Liver (tissue), 9 donors: ENCODE measurements around the gene XPNPEP1. TPM values are rescaled to one million over a fixed set of nuclear protein-coding genes. Genes with fewer than 3 reads are reported as not detected.
A peak's percentile ranks its signal among the peaks of the same experiment; 100 is the strongest.

Experiments
- DNase-seq: peaks from one replicate; pipeline ENCODE4 v3.0.0-alpha.2; 2017; ENCODE audit warnings: low spot score
- H3K27ac ChIP-seq, 2 donors: one replicate each; pipeline ENCODE4 v1.7.0; 2013; ENCODE audit warnings: inconsistent platforms in 2 of 2, low read length in 2 of 2, control low read depth in 1 of 2, low read depth in 1 of 2, mild to moderate bottlenecking in 1 of 2
- H3K27me3 ChIP-seq, 4 donors: one replicate each; pipeline versions ENCODE4 v1.6.1 to v1.7.0; 2013; ENCODE audit warnings: low read length in 3 of 4, inconsistent platforms in 1 of 4, mild to moderate bottlenecking in 1 of 4, moderate library complexity in 1 of 4; ENCODE audit not compliant: control insufficient read depth in 4 of 4, insufficient read depth in 4 of 4
- H3K36me3 ChIP-seq, 4 donors: one replicate each; pipeline versions ENCODE4 v1.6.1 to v1.7.0; 2013; ENCODE audit warnings: low read length in 3 of 4, mild to moderate bottlenecking in 3 of 4, low read depth in 1 of 4, moderate library complexity in 1 of 4; ENCODE audit not compliant: control insufficient read depth in 4 of 4, insufficient read depth in 3 of 4
- H3K4me1 ChIP-seq, 4 donors: one replicate each; pipeline versions ENCODE4 v1.6.1 to v1.7.0; 2013; ENCODE audit warnings: low read length in 3 of 4, mild to moderate bottlenecking in 3 of 4, moderate library complexity in 1 of 4; ENCODE audit not compliant: control insufficient read depth in 4 of 4, insufficient read depth in 4 of 4
- H3K4me3 ChIP-seq, 3 donors: one replicate each; pipeline versions ENCODE4 v1.6.1 to v1.7.0; 2013; ENCODE audit warnings: low read length in 3 of 3, control low read depth in 1 of 3, low read depth in 1 of 3, mild to moderate bottlenecking in 1 of 3
- H3K9ac ChIP-seq, 2 donors: one replicate each; pipeline ENCODE4 v1.7.0; 2013; ENCODE audit warnings: low read length in 2 of 2, mild to moderate bottlenecking in 2 of 2, moderate library complexity in 2 of 2, control low read depth in 1 of 2, low read depth in 1 of 2
- H3K9me3 ChIP-seq, 4 donors: one replicate each; pipeline versions ENCODE4 v1.6.1 to v1.7.0; 2013; ENCODE audit warnings: low read length in 3 of 4; ENCODE audit not compliant: control insufficient read depth in 4 of 4
- FOXA1 ChIP-seq: IDR thresholded peaks from 2 replicates; pipeline ENCODE4 v1.6.1; 2016; ENCODE audit warnings: antibody characterized with exemption
- FOXA2 ChIP-seq: IDR thresholded peaks from 2 replicates; pipeline ENCODE4 v1.6.1; 2016; ENCODE audit warnings: antibody characterized with exemption
- HNF4A ChIP-seq, 2 donors: conservative IDR thresholded peaks; 2 replicates each; pipeline ENCODE4 v1.6.1; 2016; ENCODE audit warnings: antibody characterized with exemption in 2 of 2, mild to moderate bottlenecking in 2 of 2
- HNF4G ChIP-seq: IDR thresholded peaks from 2 replicates; pipeline ENCODE4 v1.6.1; 2016; ENCODE audit warnings: antibody characterized with exemption
- JUND ChIP-seq, 2 donors: IDR thresholded peaks; 2 replicates each; pipeline ENCODE4 v1.6.1; 2016; ENCODE audit warnings: antibody characterized with exemption in 2 of 2
- NR2F2 ChIP-seq: IDR thresholded peaks from 2 replicates; pipeline ENCODE4 v1.6.1; 2016; ENCODE audit warnings: antibody characterized with exemption
- RXRA ChIP-seq, 2 donors: IDR thresholded peaks; 2 replicates each; pipeline ENCODE4 v1.6.1; 2017 to 2018; ENCODE audit warnings: antibody characterized with exemption in 2 of 2, mild to moderate bottlenecking in 1 of 2
- SP1 ChIP-seq: IDR thresholded peaks from 2 replicates; pipeline ENCODE4 v1.6.1; 2018; ENCODE audit warnings: antibody characterized with exemption, mild to moderate bottlenecking
- TAF1 ChIP-seq: conservative IDR thresholded peaks from 2 replicates; pipeline ENCODE4 v1.6.1; 2016; ENCODE audit warnings: antibody characterized with exemption, mild to moderate bottlenecking
- YY1 ChIP-seq: IDR thresholded peaks from 2 replicates; pipeline ENCODE4 v1.6.1; 2016; ENCODE audit warnings: antibody characterized with exemption, mild to moderate bottlenecking
- WGBS: extraction: QIAGEN DNeasy Blood & Tissue Kit; methylation state at CpG from one replicate; pipeline ENCODE4 v1.1.7; 2013; 5-methylcytosine and 5-hydroxymethylcytosine counted together
- polyA plus RNA-seq, 2 donors: library from polyadenylated mRNA; stranded (reverse) in 1 of 2; unstranded in 1 of 2; fragments of 200-250 nt in 1 of 2; fragments of >200 nt in 1 of 2; fragmentation: Nextera tagmentation in 1 of 2; extraction: Ambion mirVana in 1 of 2; gene quantifications; one replicate each; pipeline versions ENCODE4 v1.2.1 to v1.2.3, GENCODE V29; 2013 to 2015
- total RNA-seq, 2 donors: library from RNA; depleted of rRNA; stranded (reverse); fragments of >200 nt; gene quantifications; one replicate each; pipeline ENCODE4 v1.2.3, GENCODE V29; 2014
- TF ChIP-seq, protein P1 (sequence below): IDR thresholded peaks from 2 replicates; pipeline ENCODE4 v1.6.1; 2016; ENCODE audit warnings: antibody characterized with exemption
- TF ChIP-seq, protein P2 (sequence below): IDR thresholded peaks from 2 replicates; pipeline ENCODE4 v1.6.1; 2016; ENCODE audit warnings: antibody characterized with exemption, mild to moderate bottlenecking
- TF ChIP-seq, protein P3 (sequence below): IDR thresholded peaks from 2 replicates; pipeline ENCODE4 v1.6.1; 2016; ENCODE audit warnings: antibody characterized with exemption
- TF ChIP-seq, protein P4 (sequence below): fragments of 150-350 bp; IDR thresholded peaks from 2 replicates; pipeline ENCODE4 v1.5.1; 2017; ENCODE audit warnings: improper control_type of control experiment, low read depth, low read length; ENCODE audit not compliant: missing input control
- TF ChIP-seq, protein P5 (sequence below): IDR thresholded peaks from 2 replicates; pipeline ENCODE4 v1.6.1; 2016; ENCODE audit warnings: antibody characterized with exemption
- donor health status: healthy.
- donor health status: healthy.
- donor health status: healthy.
- donor health status: healthy.
- donor health status: healthy.

Gene XPNPEP1
- total and polyA plus RNA-seq, 4 donors = 9.1 to 38.1 (median 27.3) TPM

DNA sequence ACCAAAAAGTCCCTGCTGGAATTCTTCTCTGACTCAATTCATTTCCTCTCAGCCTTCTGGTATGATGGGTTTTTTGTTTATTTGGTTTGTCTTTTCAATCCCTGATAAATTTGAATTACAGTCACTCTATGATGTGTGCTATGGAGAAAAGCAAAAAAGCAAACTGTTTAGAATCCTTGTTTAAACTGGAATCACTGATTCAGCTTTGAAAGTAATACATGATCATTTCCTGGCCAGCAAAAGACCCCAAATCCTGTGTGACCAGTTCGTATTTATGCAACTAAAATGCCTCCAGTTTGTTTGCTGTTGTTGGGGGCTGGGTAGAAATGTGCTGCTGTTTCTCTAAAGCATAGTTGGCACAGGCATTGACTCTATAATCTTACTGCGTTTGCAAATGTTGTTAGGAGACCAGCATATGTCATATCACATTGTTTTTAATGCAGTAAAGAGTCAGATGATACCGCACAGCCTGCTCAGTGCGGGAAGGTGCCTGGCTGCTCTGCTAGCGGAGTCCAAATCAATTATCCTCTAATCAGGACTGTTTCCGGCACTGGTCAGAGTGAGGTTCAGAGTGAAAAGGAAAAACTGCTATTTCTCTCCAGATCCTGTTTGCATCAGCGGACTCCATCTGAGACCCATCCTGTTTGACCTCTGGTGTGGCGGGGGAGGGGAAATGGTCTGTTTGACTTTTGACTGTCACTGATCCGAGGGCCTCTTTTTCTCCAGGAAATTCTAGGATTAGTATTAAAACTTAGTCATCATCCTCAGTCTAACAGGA is 43.8 kb upstream of the XPNPEP1 start:
- H3K9ac ChIP-seq = no peak overlapping the region
- H3K4me1 ChIP-seq = peaks cover 0 to 19% (median 14%) of the 10 kb centered on the region in 4 donors
- WGBS = 48% methylated on average over 9 of the region's 9 CpGs
- peaks cover 0 to 2% (median 0%) of the 10 kb centered on the region in 4 donors for H3K27me3 ChIP-seq
- H3K9me3 ChIP-seq = no peaks in the 10 kb centered on the region
- H3K27ac ChIP-seq = peak overlapping the region; percentile 5 to 54
- TF ChIP-seq, protein P1, sequence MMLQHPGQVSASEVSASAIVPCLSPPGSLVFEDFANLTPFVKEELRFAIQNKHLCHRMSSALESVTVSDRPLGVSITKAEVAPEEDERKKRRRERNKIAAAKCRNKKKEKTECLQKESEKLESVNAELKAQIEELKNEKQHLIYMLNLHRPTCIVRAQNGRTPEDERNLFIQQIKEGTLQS = no peak
- peak; percentile 30 for TF ChIP-seq SP1
- TF ChIP-seq HNF4A (conservative IDR thresholded peaks at IDR 0.05) = peak in 1 of 2 donors; percentile 16
- TF ChIP-seq JUND (IDR thresholded peaks at IDR 0.05) = no peak
- TF ChIP-seq, protein P2, sequence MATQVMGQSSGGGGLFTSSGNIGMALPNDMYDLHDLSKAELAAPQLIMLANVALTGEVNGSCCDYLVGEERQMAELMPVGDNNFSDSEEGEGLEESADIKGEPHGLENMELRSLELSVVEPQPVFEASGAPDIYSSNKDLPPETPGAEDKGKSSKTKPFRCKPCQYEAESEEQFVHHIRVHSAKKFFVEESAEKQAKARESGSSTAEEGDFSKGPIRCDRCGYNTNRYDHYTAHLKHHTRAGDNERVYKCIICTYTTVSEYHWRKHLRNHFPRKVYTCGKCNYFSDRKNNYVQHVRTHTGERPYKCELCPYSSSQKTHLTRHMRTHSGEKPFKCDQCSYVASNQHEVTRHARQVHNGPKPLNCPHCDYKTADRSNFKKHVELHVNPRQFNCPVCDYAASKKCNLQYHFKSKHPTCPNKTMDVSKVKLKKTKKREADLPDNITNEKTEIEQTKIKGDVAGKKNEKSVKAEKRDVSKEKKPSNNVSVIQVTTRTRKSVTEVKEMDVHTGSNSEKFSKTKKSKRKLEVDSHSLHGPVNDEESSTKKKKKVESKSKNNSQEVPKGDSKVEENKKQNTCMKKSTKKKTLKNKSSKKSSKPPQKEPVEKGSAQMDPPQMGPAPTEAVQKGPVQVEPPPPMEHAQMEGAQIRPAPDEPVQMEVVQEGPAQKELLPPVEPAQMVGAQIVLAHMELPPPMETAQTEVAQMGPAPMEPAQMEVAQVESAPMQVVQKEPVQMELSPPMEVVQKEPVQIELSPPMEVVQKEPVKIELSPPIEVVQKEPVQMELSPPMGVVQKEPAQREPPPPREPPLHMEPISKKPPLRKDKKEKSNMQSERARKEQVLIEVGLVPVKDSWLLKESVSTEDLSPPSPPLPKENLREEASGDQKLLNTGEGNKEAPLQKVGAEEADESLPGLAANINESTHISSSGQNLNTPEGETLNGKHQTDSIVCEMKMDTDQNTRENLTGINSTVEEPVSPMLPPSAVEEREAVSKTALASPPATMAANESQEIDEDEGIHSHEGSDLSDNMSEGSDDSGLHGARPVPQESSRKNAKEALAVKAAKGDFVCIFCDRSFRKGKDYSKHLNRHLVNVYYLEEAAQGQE = no peak
- peak; percentile 17 to 27 for TF ChIP-seq RXRA (IDR thresholded peaks at IDR 0.05)
- no peak for TF ChIP-seq FOXA2
- TF ChIP-seq, protein P3, sequence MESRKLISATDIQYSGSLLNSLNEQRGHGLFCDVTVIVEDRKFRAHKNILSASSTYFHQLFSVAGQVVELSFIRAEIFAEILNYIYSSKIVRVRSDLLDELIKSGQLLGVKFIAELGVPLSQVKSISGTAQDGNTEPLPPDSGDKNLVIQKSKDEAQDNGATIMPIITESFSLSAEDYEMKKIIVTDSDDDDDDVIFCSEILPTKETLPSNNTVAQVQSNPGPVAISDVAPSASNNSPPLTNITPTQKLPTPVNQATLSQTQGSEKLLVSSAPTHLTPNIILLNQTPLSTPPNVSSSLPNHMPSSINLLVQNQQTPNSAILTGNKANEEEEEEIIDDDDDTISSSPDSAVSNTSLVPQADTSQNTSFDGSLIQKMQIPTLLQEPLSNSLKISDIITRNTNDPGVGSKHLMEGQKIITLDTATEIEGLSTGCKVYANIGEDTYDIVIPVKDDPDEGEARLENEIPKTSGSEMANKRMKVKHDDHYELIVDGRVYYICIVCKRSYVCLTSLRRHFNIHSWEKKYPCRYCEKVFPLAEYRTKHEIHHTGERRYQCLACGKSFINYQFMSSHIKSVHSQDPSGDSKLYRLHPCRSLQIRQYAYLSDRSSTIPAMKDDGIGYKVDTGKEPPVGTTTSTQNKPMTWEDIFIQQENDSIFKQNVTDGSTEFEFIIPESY = no peak
- TF ChIP-seq, protein P4, sequence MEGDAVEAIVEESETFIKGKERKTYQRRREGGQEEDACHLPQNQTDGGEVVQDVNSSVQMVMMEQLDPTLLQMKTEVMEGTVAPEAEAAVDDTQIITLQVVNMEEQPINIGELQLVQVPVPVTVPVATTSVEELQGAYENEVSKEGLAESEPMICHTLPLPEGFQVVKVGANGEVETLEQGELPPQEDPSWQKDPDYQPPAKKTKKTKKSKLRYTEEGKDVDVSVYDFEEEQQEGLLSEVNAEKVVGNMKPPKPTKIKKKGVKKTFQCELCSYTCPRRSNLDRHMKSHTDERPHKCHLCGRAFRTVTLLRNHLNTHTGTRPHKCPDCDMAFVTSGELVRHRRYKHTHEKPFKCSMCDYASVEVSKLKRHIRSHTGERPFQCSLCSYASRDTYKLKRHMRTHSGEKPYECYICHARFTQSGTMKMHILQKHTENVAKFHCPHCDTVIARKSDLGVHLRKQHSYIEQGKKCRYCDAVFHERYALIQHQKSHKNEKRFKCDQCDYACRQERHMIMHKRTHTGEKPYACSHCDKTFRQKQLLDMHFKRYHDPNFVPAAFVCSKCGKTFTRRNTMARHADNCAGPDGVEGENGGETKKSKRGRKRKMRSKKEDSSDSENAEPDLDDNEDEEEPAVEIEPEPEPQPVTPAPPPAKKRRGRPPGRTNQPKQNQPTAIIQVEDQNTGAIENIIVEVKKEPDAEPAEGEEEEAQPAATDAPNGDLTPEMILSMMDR = no peak
- no peak for TF ChIP-seq FOXA1
- TF ChIP-seq, protein P5, sequence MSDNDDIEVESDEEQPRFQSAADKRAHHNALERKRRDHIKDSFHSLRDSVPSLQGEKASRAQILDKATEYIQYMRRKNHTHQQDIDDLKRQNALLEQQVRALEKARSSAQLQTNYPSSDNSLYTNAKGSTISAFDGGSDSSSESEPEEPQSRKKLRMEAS = no peak
- TF ChIP-seq NR2F2 = peak; percentile 88
- no peak for TF ChIP-seq HNF4G
- TF ChIP-seq TAF1 = no peak
- DNase-seq = no peak
- no peaks in the 10 kb centered on the region for H3K36me3 ChIP-seq
- H3K4me3 ChIP-seq = no peak overlapping the region

DNA sequence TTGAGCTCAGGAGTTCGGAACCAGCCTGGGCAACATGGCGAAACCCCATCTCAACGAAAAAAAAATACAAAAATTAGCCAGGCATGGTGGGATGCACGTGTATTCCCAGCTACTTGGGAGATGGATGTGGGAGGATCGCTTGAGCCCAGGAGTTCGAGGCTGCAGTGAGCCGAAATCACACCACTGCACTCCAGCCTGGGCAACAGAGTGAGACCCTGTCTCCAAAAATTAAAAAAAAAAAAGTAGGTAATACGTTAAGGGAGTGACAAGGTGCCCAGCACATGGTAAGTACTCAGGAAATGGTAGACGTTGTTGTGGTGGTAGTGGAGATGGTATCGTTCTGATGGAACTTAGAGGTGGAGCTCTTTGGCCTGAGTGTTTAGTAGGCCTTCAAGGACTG is 41.0 kb upstream of the XPNPEP1 start:
- Histone ChIP-seq H3K36me3 (no peaks in the 10 kb centered on the region), H3K9ac (no peak overlapping the region), H3K27me3 (peaks cover 0 to 2% (median 0%) of the 10 kb centered on the region in 4 donors), H3K9me3 (no peaks in the 10 kb centered on the region), H3K4me1 (peaks cover 0 to 14% (median 12%) of the 10 kb centered on the region in 4 donors), H3K27ac (no peak overlapping the region), H3K4me3 (no peak overlapping the region)
- WGBS = 95% methylated on average over 10 of the region's 10 CpGs
- no peak for DNase-seq
- TF ChIP-seq, protein P4 = no peak
- TF ChIP-seq, protein P3 = no peak
- TF ChIP-seq RXRA (IDR thresholded peaks at IDR 0.05) (no peak), NR2F2 (no peak), HNF4G (no peak), YY1 (no peak)
